Activated CD4-positive, alpha-beta T cell treated with anti-CD3 and anti-CD28 coated beads, Interleukin-2, amount 50 U/mL, for 4 hours (primary cell): ENCODE measurements around the gene MTAP.

Source experiments
- DNase-seq, 2 experiments: peaks; one replicate each; pipeline ENCODE4 v3.0.0-alpha.2; 2020

The MTAP gene

GRCh38 chr9:21972361-21972760 is 169.9 kb downstream of the MTAP start:
- no peak for DNase-seq

GRCh38 chr9:21974343-21974721 is 171.9 kb downstream of the MTAP start:
- DNase-seq, result no peak

DNA sequence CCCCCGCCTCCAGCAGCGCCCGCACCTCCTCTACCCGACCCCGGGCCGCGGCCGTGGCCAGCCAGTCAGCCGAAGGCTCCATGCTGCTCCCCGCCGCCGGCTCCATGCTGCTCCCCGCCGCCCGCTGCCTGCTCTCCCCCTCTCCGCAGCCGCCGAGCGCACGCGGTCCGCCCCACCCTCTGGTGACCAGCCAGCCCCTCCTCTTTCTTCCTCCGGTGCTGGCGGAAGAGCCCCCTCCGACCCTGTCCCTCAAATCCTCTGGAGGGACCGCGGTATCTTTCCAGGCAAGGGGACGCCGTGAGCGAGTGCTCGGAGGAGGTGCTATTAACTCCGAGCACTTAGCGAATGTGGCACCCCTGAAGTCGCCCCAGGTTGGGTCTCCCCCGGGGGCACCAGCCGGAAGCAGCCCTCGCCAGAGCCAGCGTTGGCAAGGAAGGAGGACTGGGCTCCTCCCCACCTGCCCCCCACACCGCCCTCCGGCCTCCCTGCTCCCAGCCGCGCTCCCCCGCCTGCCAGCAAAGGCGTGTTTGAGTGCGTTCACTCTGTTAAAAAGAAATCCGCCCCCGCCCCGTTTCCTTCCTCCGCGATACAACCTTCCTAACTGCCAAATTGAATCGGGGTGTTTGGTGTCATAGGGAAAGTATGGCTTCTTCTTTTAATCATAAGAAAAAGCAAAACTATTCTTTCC is 172.4 kb downstream of the MTAP start:
- peak; percentile 59 to 61 for DNase-seq

DNA sequence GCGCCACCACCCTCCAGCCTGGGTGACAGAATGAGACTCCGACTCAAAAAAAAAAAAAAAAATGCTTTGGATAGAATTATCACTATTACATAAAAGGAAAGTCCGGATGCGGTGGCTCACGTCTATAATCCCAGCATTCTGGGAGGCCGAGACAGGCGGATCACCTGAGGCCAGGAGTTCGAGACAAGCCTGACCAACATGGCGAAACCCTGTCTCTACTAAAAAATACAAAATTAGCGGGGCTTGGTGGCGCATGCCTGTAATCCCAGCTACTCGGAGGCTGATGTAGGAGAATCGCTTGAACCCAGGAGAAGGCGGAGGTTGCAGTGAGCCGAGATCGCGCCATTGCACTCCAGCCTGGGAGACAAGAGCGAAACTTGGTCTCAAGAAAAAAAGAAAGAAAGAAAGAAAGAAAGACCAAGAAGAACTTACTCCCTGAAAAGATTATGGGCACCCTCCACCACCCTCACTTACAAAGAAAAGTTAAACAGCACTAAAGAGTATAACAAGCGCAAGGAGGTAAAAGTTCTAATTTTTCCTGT is 174.0 kb downstream of the MTAP start:
- DNase-seq, result no peak

DNA sequence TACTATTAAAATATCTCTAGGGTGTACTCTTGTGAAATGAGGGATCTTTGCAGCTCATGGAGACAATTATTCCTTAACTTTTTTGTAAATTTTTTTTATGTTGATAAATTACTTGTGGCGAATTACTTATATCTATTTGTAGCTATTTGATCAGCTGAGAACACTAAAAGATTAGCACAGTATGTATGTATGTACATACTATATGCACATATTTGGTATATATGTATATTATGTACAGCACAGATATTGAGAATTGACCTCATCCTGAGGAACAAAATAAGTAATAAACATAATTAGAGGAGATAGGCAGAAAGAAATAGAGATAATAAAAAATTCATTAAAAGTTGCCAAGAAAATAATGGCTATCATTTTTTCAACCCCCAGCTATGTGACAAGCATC is 180.0 kb downstream of the MTAP start:
- no peak for DNase-seq

- no peak for DNase-seq
Observed at GRCh38 chr9:21982861-21983560, 180.6 kb downstream of the MTAP start.

GRCh38 chr9:21983561-21983935 is 181.1 kb downstream of the MTAP start:
- DNase-seq, result no peak

DNA sequence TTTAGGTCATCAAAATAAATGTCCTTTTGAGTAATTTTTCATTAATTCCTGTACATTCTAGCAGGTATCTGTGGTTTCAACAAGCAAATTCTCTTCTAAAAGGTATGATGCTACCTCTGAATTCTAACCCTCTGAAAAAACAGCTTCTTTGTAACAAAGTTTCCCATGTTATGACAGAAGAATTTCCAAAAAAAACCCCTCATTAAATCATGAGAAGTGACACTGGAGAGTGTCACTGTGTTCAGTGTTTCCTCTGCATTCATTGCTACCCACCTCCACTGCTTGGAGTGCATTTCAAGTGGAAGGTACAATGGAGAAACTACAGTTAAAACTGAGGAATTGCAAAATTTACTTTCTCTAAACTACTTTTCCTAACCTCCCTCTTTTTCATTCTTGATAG is 181.7 kb downstream of the MTAP start:
- no peak for DNase-seq

DNA sequence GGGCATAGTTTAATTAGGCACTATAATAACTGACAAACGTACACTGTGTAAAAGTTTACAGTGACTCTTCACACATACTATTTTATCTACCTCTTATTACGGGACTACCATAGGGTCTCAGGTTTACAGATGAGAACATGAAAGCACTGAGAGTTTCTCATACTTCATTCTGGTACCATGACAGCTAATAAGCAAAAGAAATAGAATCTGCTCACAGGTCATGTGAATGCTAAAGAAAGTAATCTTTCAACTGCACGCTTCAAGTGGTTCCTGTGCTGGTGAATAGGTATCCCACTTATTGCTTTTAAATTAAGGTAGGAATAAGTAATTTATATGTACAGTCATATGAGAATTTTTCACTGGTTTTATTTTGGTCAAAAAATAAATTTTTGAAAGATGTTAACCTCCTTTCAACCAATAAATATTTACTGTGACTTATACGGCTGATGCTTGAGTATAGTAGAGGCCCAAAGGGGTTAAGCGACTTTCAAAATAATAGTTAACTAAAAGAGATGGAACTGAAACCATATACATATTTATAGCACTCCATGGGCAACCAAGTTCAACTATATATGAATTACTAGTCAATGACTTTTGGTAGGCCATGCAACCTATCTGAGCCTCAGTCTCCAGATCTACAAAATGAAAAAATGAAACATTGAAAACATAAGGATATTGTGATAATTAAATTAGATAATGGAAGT is 183.7 kb downstream of the MTAP start:
- DNase-seq, result no peak
